H9 (cell line): ENCODE measurements around the gene FUT8. TPM values are rescaled to one million over a fixed set of nuclear protein-coding genes. Genes with fewer than 3 reads are reported as not detected.

Experiments
- DNase-seq: peaks from one replicate; pipeline ENCODE4 v3.0.0-alpha.2; 2017
- H2AFZ ChIP-seq: one replicate; pipeline ENCODE4 v1.6.1; 2013; ENCODE audit warnings: mild to moderate bottlenecking, low read length, control low read depth, moderate library complexity
- H2AK5ac ChIP-seq: 2 replicates; pipeline ENCODE4 v1.6.1; 2013; ENCODE audit warnings: low read length, control low read depth, mixed read lengths; ENCODE audit not compliant: insufficient read length
- H2BK120ac ChIP-seq: one replicate; pipeline ENCODE4 v1.6.1; 2013; ENCODE audit warnings: low read depth, mild to moderate bottlenecking, low read length, control low read depth, inconsistent platforms; ENCODE audit not compliant: poor library complexity, severe bottlenecking
- H2BK12ac ChIP-seq: 2 replicates; pipeline ENCODE4 v1.6.1; 2013; ENCODE audit warnings: low read length, control low read depth, mixed read lengths, low read depth; ENCODE audit not compliant: insufficient read length
- H2BK15ac ChIP-seq: 2 replicates; pipeline ENCODE4 v1.6.1; 2013; ENCODE audit warnings: low read depth, low read length, control low read depth
- H2BK20ac ChIP-seq: one replicate; pipeline ENCODE4 v1.6.1; 2013; ENCODE audit warnings: low read depth, mild to moderate bottlenecking, low read length, control low read depth, inconsistent platforms; ENCODE audit not compliant: poor library complexity, severe bottlenecking
- H2BK5ac ChIP-seq: 2 replicates; pipeline ENCODE4 v1.6.1; 2013; ENCODE audit warnings: low read length, control low read depth, mixed read lengths; ENCODE audit not compliant: insufficient read length
- H3K14ac ChIP-seq: 2 replicates; pipeline ENCODE4 v1.6.1; 2013; ENCODE audit warnings: low read length, control low read depth; ENCODE audit not compliant: insufficient read depth
- H3K18ac ChIP-seq: 2 replicates; pipeline ENCODE4 v1.6.1; 2013; ENCODE audit warnings: low read depth, mild to moderate bottlenecking, mixed read lengths, low read length, control low read depth; ENCODE audit not compliant: insufficient read length
- H3K23ac ChIP-seq: 2 replicates; pipeline ENCODE4 v1.6.1; 2013; ENCODE audit warnings: low read length, control low read depth, mixed read lengths, low read depth; ENCODE audit not compliant: insufficient read length
- H3K23me2 ChIP-seq: 2 replicates; pipeline ENCODE4 v1.6.1; 2013; ENCODE audit warnings: low read depth, mild to moderate bottlenecking, mixed read lengths, low read length, control low read depth; ENCODE audit not compliant: insufficient read length, poor library complexity, severe bottlenecking
- H3K27ac ChIP-seq: 2 replicates; pipeline ENCODE4 v1.5.1; 2013; ENCODE audit warnings: low read length, control low read depth, mixed read lengths, low read depth; ENCODE audit not compliant: insufficient read length
- H3K27me3 ChIP-seq: 2 replicates; pipeline ENCODE4 v1.6.1; 2013; ENCODE audit warnings: low read length, control low read depth, inconsistent platforms; ENCODE audit not compliant: insufficient read depth
- H3K4ac ChIP-seq: 2 replicates; pipeline ENCODE4 v1.6.1; 2013; ENCODE audit warnings: low read depth, mild to moderate bottlenecking, control low read depth, inconsistent platforms, low read length, moderate library complexity
- H3K4me1 ChIP-seq: 2 replicates; pipeline ENCODE4 v1.6.1; 2013; ENCODE audit warnings: low read length, control low read depth, inconsistent platforms; ENCODE audit not compliant: insufficient read depth
- H3K4me2 ChIP-seq: 2 replicates; pipeline ENCODE4 v1.6.1; 2013; ENCODE audit warnings: low read length, control low read depth, mixed read lengths; ENCODE audit not compliant: insufficient read length, insufficient read depth
- H3K56ac ChIP-seq: 2 replicates; pipeline ENCODE4 v1.6.1; 2013; ENCODE audit warnings: low read depth, mild to moderate bottlenecking, mixed read lengths, low read length, control low read depth; ENCODE audit not compliant: insufficient read length
- H3K79me1 ChIP-seq: 2 replicates; pipeline ENCODE4 v1.6.1; 2013; ENCODE audit warnings: low read depth, mild to moderate bottlenecking, moderate library complexity, low read length, control low read depth, inconsistent platforms; ENCODE audit not compliant: insufficient read depth, poor library complexity, severe bottlenecking
- H3K79me2 ChIP-seq: 2 replicates; pipeline ENCODE4 v1.6.1; 2013; ENCODE audit warnings: low read length, control low read depth, inconsistent platforms; ENCODE audit not compliant: insufficient read depth
- H3K9ac ChIP-seq: 2 replicates; pipeline ENCODE4 v1.6.1; 2013; ENCODE audit warnings: low read length, control low read depth, mixed read lengths; ENCODE audit not compliant: insufficient read length; ENCODE audit errors: extremely low read depth
- H3K9me3 ChIP-seq: one replicate; pipeline ENCODE4 v1.6.1; 2013; ENCODE audit warnings: low read depth, low read length, inconsistent platforms; ENCODE audit not compliant: control insufficient read depth
- H3T11ph ChIP-seq: one replicate; pipeline ENCODE4 v1.6.1; 2013; ENCODE audit warnings: mild to moderate bottlenecking, low read length, control low read depth, inconsistent platforms
- H4K20me1 ChIP-seq: one replicate; pipeline ENCODE4 v1.6.1; 2013; ENCODE audit not compliant: control insufficient read depth, insufficient read length, insufficient read depth
- H4K5ac ChIP-seq: 2 replicates; pipeline ENCODE4 v1.6.1; 2013; ENCODE audit warnings: low read depth, mild to moderate bottlenecking, mixed read lengths, low read length, control low read depth; ENCODE audit not compliant: insufficient read length
- H4K8ac ChIP-seq: replicated peaks from 2 replicates; pipeline ENCODE4 v1.6.1; 2013; ENCODE audit warnings: low read length, control low read depth, mixed read lengths, low read depth; ENCODE audit not compliant: insufficient read length
- H4K91ac ChIP-seq: 2 replicates; pipeline ENCODE4 v1.6.1; 2013; ENCODE audit warnings: low read depth, mild to moderate bottlenecking, moderate library complexity, mixed read lengths, low read length, control low read depth; ENCODE audit not compliant: insufficient read length
- H3K27ac Mint-ChIP-seq, 3 experiments: 2 replicates in 2 of 3; 3 replicates in 1 of 3; pipeline ENCODE4 v1.8.0; 2020 to 2021; ENCODE audit warnings: mixed read lengths in 3 of 3, mild to moderate bottlenecking in 1 of 3, moderate library complexity in 1 of 3
- H3K27me3 Mint-ChIP-seq: 2 replicates; pipeline ENCODE4 v1.8.0; 2021; ENCODE audit warnings: low read depth, mild to moderate bottlenecking, moderate library complexity, mixed read lengths
- H3K36me3 Mint-ChIP-seq, 3 experiments: 2 replicates in 2 of 3; 3 replicates in 1 of 3; pipeline ENCODE4 v1.8.0; 2020 to 2021; ENCODE audit warnings: low read depth in 3 of 3, mixed read lengths in 3 of 3; ENCODE audit not compliant: insufficient read depth in 1 of 3
- H3K4me1 Mint-ChIP-seq, 2 experiments: 2 replicates each; pipeline ENCODE4 v1.8.0; 2020; ENCODE audit warnings: mixed read lengths in 2 of 2
- H3K4me3 Mint-ChIP-seq, 2 experiments: 2 replicates in 1 of 2; 3 replicates in 1 of 2; pipeline ENCODE4 v1.8.0; 2020 to 2021; ENCODE audit warnings: mild to moderate bottlenecking in 2 of 2, mixed read lengths in 2 of 2, moderate library complexity in 1 of 2
- H3K9me3 Mint-ChIP-seq, 2 experiments: 2 replicates in 1 of 2; 3 replicates in 1 of 2; pipeline ENCODE4 v1.8.0; 2020; ENCODE audit warnings: mild to moderate bottlenecking in 2 of 2, mixed read lengths in 2 of 2, moderate library complexity in 1 of 2
- CTCF ChIP-seq: fragments of 200-600 bp; sonication (generic); conservative IDR thresholded peaks from 3 replicates; pipeline ENCODE4 v1.8.0; 2021; ENCODE audit warnings: antibody characterized with exemption, mild to moderate bottlenecking
- total RNA-seq: library from RNA; stranded (reverse); gene quantifications from 2 replicates; pipeline ENCODE4 v1.2.1, GENCODE V29; 2021

FUT8 gene
- total RNA-seq, 1 experiment from 2014 or later, result 44.3 TPM

- Histone ChIP-seq H3K18ac (no peak overlapping the region), H3T11ph (no peak overlapping the region), H4K91ac (no peak overlapping the region), H2AK5ac (no peak overlapping the region), H3K9ac (no peak overlapping the region), H3K14ac (no peak overlapping the region), H3K79me1 (no peaks in the 10 kb centered on the region), H2AFZ (no peak overlapping the region), H3K4me1 (no peaks in the 10 kb centered on the region), H2BK120ac (no peak overlapping the region), H2BK12ac (no peak overlapping the region), H2BK20ac (no peak overlapping the region), H2BK15ac (no peak overlapping the region), H4K5ac (no peak overlapping the region), H3K23ac (no peak overlapping the region), H3K79me2 (no peaks in the 10 kb centered on the region), H2BK5ac (no peak overlapping the region), H3K4me2 (no peak overlapping the region), H3K56ac (no peak overlapping the region), H3K27me3 (no peaks in the 10 kb centered on the region), H4K20me1 (no peaks in the 10 kb centered on the region), H3K27ac (no peak overlapping the region), H4K8ac (no peak overlapping the region), H3K4ac (no peak overlapping the region), H3K23me2 (no peaks in the 10 kb centered on the region), H3K9me3 (no peaks in the 10 kb centered on the region)
- no peak overlapping the region for H3K27ac Mint-ChIP-seq
- H3K4me3 Mint-ChIP-seq, result no peak overlapping the region
- peaks cover 11 to 15% of the 10 kb centered on the region in 2 experiments for H3K4me1 Mint-ChIP-seq
- DNase-seq, result no peak
- H3K27me3 Mint-ChIP-seq, result no peaks in the 10 kb centered on the region
- TF ChIP-seq CTCF, result no peak
- H3K9me3 Mint-ChIP-seq, result no peaks in the 10 kb centered on the region
- no peaks in the 10 kb centered on the region for H3K36me3 Mint-ChIP-seq
These were observed 142.3 kb downstream of the FUT8 start for GRCh38 chr14:65554837-65555236.
